ENCODE data around the gene USP7. TPM values are rescaled to one million over a fixed set of nuclear protein-coding genes. Genes with fewer than 3 reads are reported as not detected.

The USP7 gene
- polyA plus RNA-seq, 1 donor (not counting 4 experiments of a cell fraction or from before 2014, with no cell fraction given) = 63.4 TPM

DNA sequence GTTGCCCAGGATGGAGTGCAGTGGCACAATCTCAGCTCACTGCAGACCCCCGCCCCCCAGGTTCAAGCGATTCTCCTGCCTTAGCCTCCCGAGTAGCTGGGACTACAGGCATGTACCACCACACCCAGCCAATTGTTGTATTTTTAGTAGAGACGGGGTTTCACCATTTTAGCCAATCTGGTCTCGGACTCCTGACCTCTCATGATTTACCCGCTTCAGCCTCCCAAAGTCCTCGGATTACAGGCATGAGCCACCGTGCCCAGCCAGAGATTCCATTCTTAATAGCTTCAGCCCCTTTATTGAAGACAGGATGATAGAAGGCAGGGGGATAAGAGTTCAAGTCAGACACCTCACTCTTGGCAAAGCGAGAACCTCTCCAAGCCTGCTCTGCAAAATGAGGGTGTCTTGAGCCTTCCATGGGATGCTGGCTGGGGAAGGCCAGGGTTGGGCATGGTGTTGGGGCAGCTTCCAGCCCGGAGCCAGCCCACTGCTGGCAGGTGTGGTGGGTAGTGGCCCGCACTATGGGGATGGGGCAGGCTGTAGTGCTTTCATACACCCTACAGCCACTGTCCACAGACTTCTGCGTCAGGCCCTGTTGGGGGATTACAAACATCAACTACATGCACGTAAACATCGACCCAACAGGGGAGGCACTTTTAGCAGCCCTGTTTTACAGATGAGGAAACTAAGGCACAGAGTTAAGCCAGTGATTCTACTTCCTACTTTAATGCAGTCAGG is 98.4 kb downstream of the USP7 start:
- DNase-seq (ENCODE audit: low read depth, low spot score) (no peak), FAIRE-seq (no peak)
- Histone ChIP-seq H3K27me3 (ENCODE audit: control insufficient read depth, extremely low read depth, insufficient read depth, low read length) (no peaks in the 10 kb centered on the region), H3K4me2 (ENCODE audit: control insufficient read depth, extremely low read depth, insufficient read depth, low read depth, low read length) (peak overlapping the region; percentile 66), H3K27ac (ENCODE audit: control insufficient read depth, insufficient read depth, low read length) (no peak overlapping the region), H3K36me3 (ENCODE audit: control insufficient read depth in 2 of 2, extremely low read depth in 1 of 2, insufficient read depth in 2 of 2, low read length in 2 of 2) (peaks cover 3 to 7% of the 10 kb centered on the region in 2 experiments), H3K4me1 (ENCODE audit: control insufficient read depth, extremely low read depth, insufficient read depth, low read length) (peaks cover 37% of the 10 kb centered on the region), H2AFZ (ENCODE audit: control insufficient read depth, low read length) (no peak overlapping the region), H3K9ac (ENCODE audit: control insufficient read depth, extremely low read depth, insufficient read depth, low read length) (no peak overlapping the region), H3K4me3 (ENCODE audit: control insufficient read depth in 2 of 3, extremely low read depth in 1 of 3, insufficient read depth in 2 of 3, low read depth in 1 of 3, low read length in 3 of 3) (no peak overlapping the region), H4K20me1 (ENCODE audit: control insufficient read depth, extremely low read depth, insufficient read depth, low read length) (peaks cover 29% of the 10 kb centered on the region), H3K9me1 (ENCODE audit: control insufficient read depth, extremely low read depth, insufficient read depth, low read length) (peaks cover 9% of the 10 kb centered on the region), H3K79me2 (ENCODE audit: control insufficient read depth, insufficient read depth, low read length) (peaks cover 73% of the 10 kb centered on the region), H3K9me3 (ENCODE audit: control insufficient read depth, low read depth, low read length) (no peaks in the 10 kb centered on the region)
- dilution Hi-C loops (cut with MboI; ENCODE audit: extremely low pct_ligation_motif_present, low sequenced_read_pairs) = no loop called here
- TF ChIP-seq EZH2 (IDR thresholded peaks at IDR 0.05; ENCODE audit: low read length) (no peak), CTCF (optimal IDR thresholded peaks at IDR 0.05 in 1 of 3, IDR thresholded peaks at IDR 0.05 in 1 of 3, conservative IDR thresholded peaks at IDR 0.05 in 1 of 3; ENCODE audit: extremely low read depth in 1 of 3, insufficient read depth in 2 of 3, low read length in 3 of 3) (no peak)

GRCh38 chr16:8864480-8865110 is 99.1 kb downstream of the USP7 start:
- H3K9me3 ChIP-seq (ENCODE audit: control insufficient read depth, low read depth, low read length) = no peaks in the 10 kb centered on the region
- peak overlapping the region; percentile 66 for H3K4me2 ChIP-seq (ENCODE audit: control insufficient read depth, extremely low read depth, insufficient read depth, low read depth, low read length)
- no peak overlapping the region for H2AFZ ChIP-seq (ENCODE audit: control insufficient read depth, low read length)
- no peak for DNase-seq (ENCODE audit: low read depth, low spot score)
- no peaks in the 10 kb centered on the region for H3K27me3 ChIP-seq (ENCODE audit: control insufficient read depth, extremely low read depth, insufficient read depth, low read length)
- H3K36me3 ChIP-seq (ENCODE audit: control insufficient read depth in 2 of 2, extremely low read depth in 1 of 2, insufficient read depth in 2 of 2, low read length in 2 of 2) = peaks cover 3 to 7% of the 10 kb centered on the region in 2 experiments
- H3K79me2 ChIP-seq (ENCODE audit: control insufficient read depth, insufficient read depth, low read length) = peaks cover 80% of the 10 kb centered on the region
- no peak overlapping the region for H3K4me3 ChIP-seq (ENCODE audit: control insufficient read depth in 2 of 3, extremely low read depth in 1 of 3, insufficient read depth in 2 of 3, low read depth in 1 of 3, low read length in 3 of 3)
- TF ChIP-seq EZH2 (IDR thresholded peaks at IDR 0.05; ENCODE audit: low read length) (no peak), CTCF (optimal IDR thresholded peaks at IDR 0.05 in 1 of 3, IDR thresholded peaks at IDR 0.05 in 1 of 3, conservative IDR thresholded peaks at IDR 0.05 in 1 of 3; ENCODE audit: extremely low read depth in 1 of 3, insufficient read depth in 2 of 3, low read length in 3 of 3) (no peak)
- H3K9me1 ChIP-seq (ENCODE audit: control insufficient read depth, extremely low read depth, insufficient read depth, low read length) = peaks cover 9% of the 10 kb centered on the region
- peak overlapping the region; percentile 36 for H3K27ac ChIP-seq (ENCODE audit: control insufficient read depth, insufficient read depth, low read length)
- H3K9ac ChIP-seq (ENCODE audit: control insufficient read depth, extremely low read depth, insufficient read depth, low read length) = peak overlapping the region; percentile 4
- H4K20me1 ChIP-seq (ENCODE audit: control insufficient read depth, extremely low read depth, insufficient read depth, low read length) = peaks cover 29% of the 10 kb centered on the region
- H3K4me1 ChIP-seq (ENCODE audit: control insufficient read depth, extremely low read depth, insufficient read depth, low read length) = peaks cover 37% of the 10 kb centered on the region
- dilution Hi-C loops (cut with MboI; ENCODE audit: extremely low pct_ligation_motif_present, low sequenced_read_pairs) = no loop called here
- FAIRE-seq = no peak
